Activated CD8-positive, alpha-beta T cell treated with anti-CD3 and anti-CD28 coated beads for 36 hours (primary cell): ENCODE measurements around the gene BEND5. TPM values are rescaled to one million over a fixed set of nuclear protein-coding genes. Genes with fewer than 3 reads are reported as not detected.

Experiments used
- ATAC-seq: fragments of 200-7000 bp; cut with Tn5 transposase; one replicate; pipeline ENCODE4 v1.10.0; 2021; ENCODE audit warnings: mild to moderate bottlenecking, moderate library complexity
- CTCF ChIA-PET: fragments of 350-600 bp; sonication (Branson Sonifier 250); formaldehyde crosslinking; loops from one replicate; lab custom pipeline; 2021; ENCODE audit warnings: antibody characterized with exemption; lab: Charles Lee
- POLR2A ChIA-PET: fragments of 350-600 bp; sonication (Branson Sonifier 250); formaldehyde crosslinking; loops from one replicate; lab custom pipeline; 2021; ENCODE audit warnings: antibody characterized with exemption; lab: Charles Lee
- DNase-seq: peaks from one replicate; pipeline ENCODE4 v3.0.0-alpha.2; 2020
- H3K27ac Mint-ChIP-seq: one replicate; pipeline ENCODE4 v1.8.0; 2021; ENCODE audit warnings: mild to moderate bottlenecking, mixed read lengths
- H3K27me3 Mint-ChIP-seq: one replicate; pipeline ENCODE4 v1.8.0; 2021; ENCODE audit warnings: mixed read lengths
- H3K36me3 Mint-ChIP-seq: one replicate; pipeline ENCODE4 v1.8.0; 2021; ENCODE audit warnings: low read depth, mixed read lengths
- H3K4me1 Mint-ChIP-seq: one replicate; pipeline ENCODE4 v1.8.0; 2021; ENCODE audit warnings: low read depth, mixed read lengths
- H3K4me3 Mint-ChIP-seq: one replicate; pipeline ENCODE4 v1.8.0; 2021; ENCODE audit warnings: mild to moderate bottlenecking, moderate library complexity, mixed read lengths
- H3K9me3 Mint-ChIP-seq: one replicate; pipeline ENCODE4 v1.8.0; 2021; ENCODE audit warnings: mixed read lengths
- CTCF ChIP-seq: fragments of 200-600 bp; IDR thresholded peaks from one replicate; pipeline ENCODE4 v1.8.0; 2022; ENCODE audit warnings: antibody characterized with exemption, mild to moderate bottlenecking
- intact Hi-C: fragments of 100-400 bp; cut with micrococcal nuclease; formaldehyde crosslinking; loops from one replicate; pipeline ENCODE4 v1.10.0; 2022
- total RNA-seq, 2 experiments: library from RNA; stranded (reverse); gene quantifications; one replicate each; pipeline ENCODE4 v1.2.3, GENCODE V29; 2021

BEND5 gene
- total RNA-seq, 2 experiments from 2014 or later, result 62.6 to 73.6 TPM

- no peak overlapping the region for H3K4me3 Mint-ChIP-seq
- no peak for TF ChIP-seq CTCF
- DNase-seq, result no peak
- CTCF ChIA-PET, result interaction anchor here (0.7 kb wide), 1 partner anchor 9 kb away, joined by 3 read pairs; no protein-coding TSS in a partner anchor
- no peaks in the 10 kb centered on the region for H3K9me3 Mint-ChIP-seq
- H3K27me3 Mint-ChIP-seq, result peaks cover 3% of the 10 kb centered on the region
- H3K4me1 Mint-ChIP-seq, result peaks cover 9% of the 10 kb centered on the region
- POLR2A ChIA-PET, result no interaction called here
- H3K27ac Mint-ChIP-seq, result no peak overlapping the region
- H3K36me3 Mint-ChIP-seq, result no peaks in the 10 kb centered on the region
- ATAC-seq, result no peak
- intact Hi-C loops, result no loop called here
Observed at GRCh38 chr1:48784301-48784700, 7.6 kb upstream of the BEND5 start.

- ChIA-PET POLR2A (no interaction called here), CTCF (no interaction called here)
- intact Hi-C loops, result no loop called here
- Mint-ChIP-seq H3K9me3 (no peaks in the 10 kb centered on the region), H3K4me3 (peak overlapping the region; percentile 91), H3K36me3 (peaks cover 36% of the 10 kb centered on the region), H3K27me3 (peaks cover 2% of the 10 kb centered on the region), H3K4me1 (peaks cover 34% of the 10 kb centered on the region), H3K27ac (peak overlapping the region; percentile 85)
- TF ChIP-seq CTCF, result no peak
- DNase-seq (peak; percentile 12), ATAC-seq (no peak)
Observed at GRCh38 chr1:48777219-48777895, 666 bp upstream of the BEND5 start.

- ChIA-PET CTCF (interaction anchor here (0.6 to 1.7 kb wide), 6 partner anchors 9 to 304 kb away, joined by 3 to 5 read pairs (median 3); partner anchors contain the start of gene SPATA6), POLR2A (interaction anchor here (1.5 kb wide), 1 partner anchor 12 kb away, joined by 7 read pairs; no protein-coding TSS in a partner anchor)
- Mint-ChIP-seq H3K36me3 (peaks cover 49% of the 10 kb centered on the region), H3K9me3 (no peaks in the 10 kb centered on the region), H3K4me1 (peaks cover 40% of the 10 kb centered on the region), H3K27ac (peak overlapping the region; percentile 91), H3K4me3 (peak overlapping the region; percentile 91), H3K27me3 (peaks cover 2% of the 10 kb centered on the region)
- DNase-seq, result no peak
- intact Hi-C loops, result no loop called here
- no peak for TF ChIP-seq CTCF
- ATAC-seq, result no peak
Observed at GRCh38 chr1:48775831-48776392, 779 bp downstream of the BEND5 start.

GRCh38 chr1:48773133-48773532 is 3.6 kb downstream of the BEND5 start:
- peak; percentile 37 for ATAC-seq
- no peak for TF ChIP-seq CTCF
- DNase-seq, result no peak
- POLR2A ChIA-PET, result interaction anchor here (1.1 to 1.6 kb wide), 2 partner anchors 17 to 20 kb away, joined by 4 read pairs; no protein-coding TSS in a partner anchor
- Mint-ChIP-seq H3K4me1 (peaks cover 47% of the 10 kb centered on the region), H3K4me3 (peak overlapping the region; percentile 58), H3K9me3 (no peaks in the 10 kb centered on the region), H3K36me3 (peaks cover 65% of the 10 kb centered on the region), H3K27ac (peak overlapping the region; percentile 47), H3K27me3 (peaks cover 2% of the 10 kb centered on the region)
- intact Hi-C loops, result no loop called here
- CTCF ChIA-PET, result no interaction called here

- ChIA-PET POLR2A (interaction anchor here (1.6 kb wide), 1 partner anchor 31 kb away, joined by 4 read pairs; no protein-coding TSS in a partner anchor), CTCF (no interaction called here)
- peaks cover 2% of the 10 kb centered on the region for H3K27me3 Mint-ChIP-seq
- H3K4me1 Mint-ChIP-seq, result peaks cover 47% of the 10 kb centered on the region
- intact Hi-C loops, result no loop called here
- no peaks in the 10 kb centered on the region for H3K9me3 Mint-ChIP-seq
- no peak for TF ChIP-seq CTCF
- peaks cover 73% of the 10 kb centered on the region for H3K36me3 Mint-ChIP-seq
- H3K4me3 Mint-ChIP-seq, result peak overlapping the region; percentile 8
- ATAC-seq (no peak), DNase-seq (no peak)
- no peak overlapping the region for H3K27ac Mint-ChIP-seq
Observed at GRCh38 chr1:48772211-48772610, 4.5 kb downstream of the BEND5 start.
